ENCODE results near the gene PRCD.

PRCD gene

GRCh38 chr17:76544546-76545365 lies 4.9 kb downstream of the PRCD start:
- Histone ChIP-seq H3K27me3 (ENCODE audit: insufficient read depth, low read length, poor library complexity) (no peaks in the 10 kb centered on the region), H3K4me3 (ENCODE audit: low read depth in 1 of 2, low read length in 2 of 2) (no peak overlapping the region), H2AFZ (ENCODE audit: low read depth, low read length) (no peak overlapping the region), H3K9ac (ENCODE audit: low read depth, low read length) (no peak overlapping the region), H4K20me1 (ENCODE audit: insufficient read depth, low read length) (no peaks in the 10 kb centered on the region), H3K79me2 (ENCODE audit: insufficient read depth, low read length) (no peaks in the 10 kb centered on the region), H3K36me3 (ENCODE audit: insufficient read depth, low read length) (no peaks in the 10 kb centered on the region), H3K4me1 (ENCODE audit: insufficient read depth, low read length) (peaks cover 11% of the 10 kb centered on the region), H3K27ac (ENCODE audit: low read length) (no peak overlapping the region), H3K9me3 (ENCODE audit: insufficient read depth, low read length, severe bottlenecking) (no peaks in the 10 kb centered on the region), H3K4me2 (ENCODE audit: insufficient read depth, low read length) (no peak overlapping the region)
- TF ChIP-seq EZH2 (IDR thresholded peaks at IDR 0.05; ENCODE audit: borderline replicate concordance, low read depth, low read length, severe bottlenecking): no peak
- no peak for TF ChIP-seq CTCF (IDR thresholded peaks at IDR 0.05; ENCODE audit: borderline replicate concordance, extremely low read depth, low read length, poor library complexity, severe bottlenecking)
- ATAC-seq (ENCODE audit: insufficient read depth, low read depth) (no peak), DNase-seq (no peak)

GRCh38 chr17:76545918-76546555 lies 6.2 kb downstream of the PRCD start:
- H3K9me3 ChIP-seq (ENCODE audit: insufficient read depth, low read length, severe bottlenecking): no peaks in the 10 kb centered on the region
- DNase-seq: no peak
- no peaks in the 10 kb centered on the region for H3K27me3 ChIP-seq (ENCODE audit: insufficient read depth, low read length, poor library complexity)
- H3K4me1 ChIP-seq (ENCODE audit: insufficient read depth, low read length): peaks cover 11% of the 10 kb centered on the region
- no peak overlapping the region for H3K27ac ChIP-seq (ENCODE audit: low read length)
- H3K79me2 ChIP-seq (ENCODE audit: insufficient read depth, low read length): no peaks in the 10 kb centered on the region
- H3K9ac ChIP-seq (ENCODE audit: low read depth, low read length): no peak overlapping the region
- H3K4me3 ChIP-seq (ENCODE audit: low read depth in 1 of 2, low read length in 2 of 2): no peak overlapping the region
- H3K4me2 ChIP-seq (ENCODE audit: insufficient read depth, low read length): no peak overlapping the region
- ATAC-seq (ENCODE audit: insufficient read depth, low read depth): no peak
- no peaks in the 10 kb centered on the region for H4K20me1 ChIP-seq (ENCODE audit: insufficient read depth, low read length)
- TF ChIP-seq EZH2 (IDR thresholded peaks at IDR 0.05; ENCODE audit: borderline replicate concordance, low read depth, low read length, severe bottlenecking): no peak
- no peak for TF ChIP-seq CTCF (IDR thresholded peaks at IDR 0.05; ENCODE audit: borderline replicate concordance, extremely low read depth, low read length, poor library complexity, severe bottlenecking)
- no peaks in the 10 kb centered on the region for H3K36me3 ChIP-seq (ENCODE audit: insufficient read depth, low read length)
- H2AFZ ChIP-seq (ENCODE audit: low read depth, low read length): no peak overlapping the region

GRCh38 chr17:76546556-76547182 lies 6.8 kb downstream of the PRCD start:
- Histone ChIP-seq H3K4me3 (ENCODE audit: low read depth in 1 of 2, low read length in 2 of 2) (no peak overlapping the region), H4K20me1 (ENCODE audit: insufficient read depth, low read length) (no peaks in the 10 kb centered on the region), H3K27me3 (ENCODE audit: insufficient read depth, low read length, poor library complexity) (no peaks in the 10 kb centered on the region), H3K27ac (ENCODE audit: low read length) (no peak overlapping the region), H2AFZ (ENCODE audit: low read depth, low read length) (no peak overlapping the region), H3K4me2 (ENCODE audit: insufficient read depth, low read length) (no peak overlapping the region), H3K9me3 (ENCODE audit: insufficient read depth, low read length, severe bottlenecking) (no peaks in the 10 kb centered on the region), H3K79me2 (ENCODE audit: insufficient read depth, low read length) (no peaks in the 10 kb centered on the region), H3K4me1 (ENCODE audit: insufficient read depth, low read length) (peaks cover 11% of the 10 kb centered on the region), H3K36me3 (ENCODE audit: insufficient read depth, low read length) (no peaks in the 10 kb centered on the region), H3K9ac (ENCODE audit: low read depth, low read length) (no peak overlapping the region)
- TF ChIP-seq EZH2 (IDR thresholded peaks at IDR 0.05; ENCODE audit: borderline replicate concordance, low read depth, low read length, severe bottlenecking) (no peak), CTCF (IDR thresholded peaks at IDR 0.05; ENCODE audit: borderline replicate concordance, extremely low read depth, low read length, poor library complexity, severe bottlenecking) (no peak)
- ATAC-seq (ENCODE audit: insufficient read depth, low read depth): no peak
- no peak for DNase-seq

All from DND-41 (cell line).